HEK293 (cell line): Measurements from ENCODE around the gene LY6G6F.

Experiments used
- CTCF ChIA-PET: fragments of 350-600 bp; formaldehyde crosslinking; extraction: SDS; loops from one replicate; lab custom pipeline; 2021; ENCODE audit warnings: antibody characterized with exemption; lab: Yijun Ruan, JAX
- POLR2A ChIA-PET: fragments of 300-600 bp; formaldehyde crosslinking; extraction: SDS; loops from one replicate; lab custom pipeline; 2020; ENCODE audit warnings: antibody characterized with exemption, inconsistent platforms; lab: Yijun Ruan, JAX
- H3K27ac ChIP-seq: fragments of 200-500 bp; sonication (Bioruptor generic); 2 replicates; pipeline ENCODE4 v1.5.1; 2014; ENCODE audit warnings: low read depth, low read length, control low read depth, inconsistent platforms; ENCODE audit errors: extremely low read depth
- H3K36me3 ChIP-seq, 2 experiments: fragments of 200-500 bp in 1 of 2; sonication (Bioruptor generic) in 1 of 2; 1 replicate in 1 of 2; 2 replicates in 1 of 2; pipeline ENCODE4 v1.5.1; 2014 to 2017; ENCODE audit warnings: inconsistent platforms in 2 of 2, low read length in 2 of 2; ENCODE audit not compliant: control insufficient read depth in 2 of 2, insufficient read depth in 1 of 2
- H3K4me1 ChIP-seq: fragments of 200-500 bp; sonication (Bioruptor generic); 2 replicates; pipeline ENCODE4 v1.5.1; 2014; ENCODE audit warnings: mild to moderate bottlenecking, low read length, inconsistent platforms; ENCODE audit not compliant: control insufficient read depth, insufficient read depth
- H3K4me3 ChIP-seq: 2 replicates; pipeline ENCODE4 v1.5.1; 2011; ENCODE audit warnings: low read depth, mild to moderate bottlenecking, control low read depth, low read length, moderate library complexity
- H3K9me3 ChIP-seq: fragments of 200-500 bp; sonication (Bioruptor generic); 2 replicates; pipeline ENCODE4 v1.5.1; 2014; ENCODE audit warnings: low read depth, low read length, inconsistent platforms; ENCODE audit not compliant: control insufficient read depth, insufficient read depth
- GFI1B ChIP-seq: fragments of 450-650 bp; formaldehyde crosslinking; IDR thresholded peaks from 2 replicates; pipeline ENCODE4 v1.5.1; 2016; ENCODE audit warnings: missing biosample characterization, missing genetic modification characterization
- KLF7 ChIP-seq: fragments of 450-650 bp; formaldehyde crosslinking; IDR thresholded peaks from 2 replicates; pipeline ENCODE4 v1.5.1; 2016; ENCODE audit warnings: missing biosample characterization, missing genetic modification characterization, borderline replicate concordance
- ZNF16 ChIP-seq: fragments of 450-650 bp; formaldehyde crosslinking; IDR thresholded peaks from 2 replicates; pipeline ENCODE4 v1.5.1; 2016; ENCODE audit warnings: low read depth, missing biosample characterization, missing genetic modification characterization
- ZNF239 ChIP-seq: fragments of 450-650 bp; formaldehyde crosslinking; IDR thresholded peaks from 2 replicates; pipeline ENCODE4 v1.5.1; 2016; ENCODE audit warnings: missing biosample characterization, missing genetic modification characterization
- ZNF280D ChIP-seq: fragments of 450-650 bp; formaldehyde crosslinking; IDR thresholded peaks from 2 replicates; pipeline ENCODE4 v1.5.1; 2016; ENCODE audit warnings: missing biosample characterization, missing genetic modification characterization
- ZNF302 ChIP-seq: fragments of 450-650 bp; formaldehyde crosslinking; IDR thresholded peaks from 2 replicates; pipeline ENCODE4 v1.5.1; 2016; ENCODE audit warnings: missing biosample characterization, missing genetic modification characterization, low read depth
- ZNF394 ChIP-seq: fragments of 450-650 bp; formaldehyde crosslinking; IDR thresholded peaks from 2 replicates; pipeline ENCODE4 v1.5.1; 2016; ENCODE audit warnings: missing biosample characterization, missing genetic modification characterization, mild to moderate bottlenecking, moderate library complexity, borderline replicate concordance
- ZNF555 ChIP-seq: fragments of 450-650 bp; formaldehyde crosslinking; conservative IDR thresholded peaks from 2 replicates; pipeline ENCODE4 v1.5.1; 2017; ENCODE audit warnings: missing biosample characterization, mild to moderate bottlenecking, missing genetic modification characterization, inconsistent platforms
- ZNF837 ChIP-seq: fragments of 450-650 bp; formaldehyde crosslinking; IDR thresholded peaks from 2 replicates; pipeline ENCODE4 v1.5.1; 2016; ENCODE audit warnings: missing biosample characterization, missing genetic modification characterization
- TF ChIP-seq, protein P1 (sequence below): fragments of 450-650 bp; formaldehyde crosslinking; IDR thresholded peaks from 2 replicates; pipeline ENCODE4 v1.5.1; 2016; ENCODE audit warnings: missing biosample characterization, missing genetic modification characterization
- TF ChIP-seq, protein P2 (sequence below): fragments of 450-650 bp; formaldehyde crosslinking; IDR thresholded peaks from 2 replicates; pipeline ENCODE4 v1.5.1; 2016; ENCODE audit warnings: missing biosample characterization, missing genetic modification characterization

Gene LY6G6F

DNA sequence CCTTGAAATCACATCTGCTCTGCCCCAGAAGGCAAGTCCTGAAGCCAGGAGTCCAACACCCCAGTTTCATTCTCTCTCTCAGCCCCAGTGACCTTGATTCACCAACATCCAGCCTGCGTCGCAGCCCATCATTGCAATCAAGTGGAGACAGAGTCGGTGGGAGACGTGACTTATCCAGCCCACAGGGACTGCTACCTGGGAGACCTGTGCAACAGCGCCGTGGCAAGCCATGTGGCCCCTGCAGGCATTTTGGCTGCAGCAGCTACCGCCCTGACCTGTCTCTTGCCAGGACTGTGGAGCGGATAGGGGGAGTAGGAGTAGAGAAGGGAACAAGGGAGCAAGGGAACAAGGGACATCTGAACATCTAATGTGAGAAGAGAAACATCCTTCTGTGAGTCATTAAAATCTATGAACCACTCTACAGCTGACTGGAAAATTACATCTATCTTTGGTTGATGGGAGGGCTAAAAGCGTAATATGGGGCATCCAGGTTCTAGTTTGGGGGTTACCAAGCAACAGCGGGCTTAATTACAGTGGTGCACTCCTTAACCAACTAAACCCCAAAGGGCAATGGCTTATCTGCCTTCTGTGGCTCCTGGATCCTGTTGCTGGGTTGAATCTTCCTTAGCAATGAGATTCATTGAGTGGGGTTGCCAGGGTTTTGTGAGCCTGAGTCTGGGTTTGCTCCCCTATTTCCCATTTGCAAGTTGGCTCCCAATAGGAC is 11.0 kb downstream of the LY6G6F start:
- H3K36me3 ChIP-seq = no peaks in the 10 kb centered on the region
- H3K27ac ChIP-seq = no peak overlapping the region
- ChIA-PET POLR2A (no interaction called here), CTCF (interaction anchor here (0.7 kb wide), 1 partner anchor 23 kb away, joined by 3 read pairs; no protein-coding TSS in a partner anchor)
- H3K9me3 ChIP-seq = no peaks in the 10 kb centered on the region
- TF ChIP-seq, protein P1, sequence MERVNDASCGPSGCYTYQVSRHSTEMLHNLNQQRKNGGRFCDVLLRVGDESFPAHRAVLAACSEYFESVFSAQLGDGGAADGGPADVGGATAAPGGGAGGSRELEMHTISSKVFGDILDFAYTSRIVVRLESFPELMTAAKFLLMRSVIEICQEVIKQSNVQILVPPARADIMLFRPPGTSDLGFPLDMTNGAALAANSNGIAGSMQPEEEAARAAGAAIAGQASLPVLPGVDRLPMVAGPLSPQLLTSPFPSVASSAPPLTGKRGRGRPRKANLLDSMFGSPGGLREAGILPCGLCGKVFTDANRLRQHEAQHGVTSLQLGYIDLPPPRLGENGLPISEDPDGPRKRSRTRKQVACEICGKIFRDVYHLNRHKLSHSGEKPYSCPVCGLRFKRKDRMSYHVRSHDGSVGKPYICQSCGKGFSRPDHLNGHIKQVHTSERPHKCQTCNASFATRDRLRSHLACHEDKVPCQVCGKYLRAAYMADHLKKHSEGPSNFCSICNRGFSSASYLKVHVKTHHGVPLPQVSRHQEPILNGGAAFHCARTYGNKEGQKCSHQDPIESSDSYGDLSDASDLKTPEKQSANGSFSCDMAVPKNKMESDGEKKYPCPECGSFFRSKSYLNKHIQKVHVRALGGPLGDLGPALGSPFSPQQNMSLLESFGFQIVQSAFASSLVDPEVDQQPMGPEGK (tag by site-specific recombination) = no peak
- TF ChIP-seq, protein P2, sequence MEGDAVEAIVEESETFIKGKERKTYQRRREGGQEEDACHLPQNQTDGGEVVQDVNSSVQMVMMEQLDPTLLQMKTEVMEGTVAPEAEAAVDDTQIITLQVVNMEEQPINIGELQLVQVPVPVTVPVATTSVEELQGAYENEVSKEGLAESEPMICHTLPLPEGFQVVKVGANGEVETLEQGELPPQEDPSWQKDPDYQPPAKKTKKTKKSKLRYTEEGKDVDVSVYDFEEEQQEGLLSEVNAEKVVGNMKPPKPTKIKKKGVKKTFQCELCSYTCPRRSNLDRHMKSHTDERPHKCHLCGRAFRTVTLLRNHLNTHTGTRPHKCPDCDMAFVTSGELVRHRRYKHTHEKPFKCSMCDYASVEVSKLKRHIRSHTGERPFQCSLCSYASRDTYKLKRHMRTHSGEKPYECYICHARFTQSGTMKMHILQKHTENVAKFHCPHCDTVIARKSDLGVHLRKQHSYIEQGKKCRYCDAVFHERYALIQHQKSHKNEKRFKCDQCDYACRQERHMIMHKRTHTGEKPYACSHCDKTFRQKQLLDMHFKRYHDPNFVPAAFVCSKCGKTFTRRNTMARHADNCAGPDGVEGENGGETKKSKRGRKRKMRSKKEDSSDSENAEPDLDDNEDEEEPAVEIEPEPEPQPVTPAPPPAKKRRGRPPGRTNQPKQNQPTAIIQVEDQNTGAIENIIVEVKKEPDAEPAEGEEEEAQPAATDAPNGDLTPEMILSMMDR (tag by site-specific recombination) = 0 out of 2 replicates have a peak, but pooled peaks have one; percentile 30
- TF ChIP-seq KLF7 (tag by site-specific recombination) = no peak
- H3K4me1 ChIP-seq = peaks cover 4% of the 10 kb centered on the region
- H3K4me3 ChIP-seq = no peak overlapping the region

DNA sequence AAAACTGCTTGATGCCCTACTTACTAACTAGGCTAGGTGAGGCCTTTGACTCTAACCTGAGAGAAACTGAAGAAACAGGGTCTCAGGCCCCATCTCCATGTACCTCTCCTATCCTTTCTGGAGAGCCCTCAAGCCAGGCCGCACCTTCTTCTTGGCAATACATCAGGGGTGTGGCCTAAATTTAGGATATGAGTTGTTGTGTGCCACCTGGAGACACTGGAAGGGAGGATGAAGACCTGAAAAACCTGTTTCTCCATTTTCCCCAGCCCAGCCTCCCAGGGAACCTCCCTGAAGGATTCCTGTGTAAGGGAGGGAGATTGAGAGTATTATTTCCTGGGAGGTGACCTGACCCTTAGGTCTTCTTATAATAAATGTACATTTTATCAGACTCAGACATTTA is 11.6 kb downstream of the LY6G6F start:
- H3K4me3 ChIP-seq = no peak overlapping the region
- no peak overlapping the region for H3K27ac ChIP-seq
- CTCF ChIA-PET = no interaction called here
- H3K36me3 ChIP-seq = no peaks in the 10 kb centered on the region
- TF ChIP-seq GFI1B (tag by site-specific recombination) (no peak), ZNF394 (tag by site-specific recombination) (no peak), ZNF239 (tag by site-specific recombination) (no peak), ZNF16 (tag by site-specific recombination) (no peak)
- TF ChIP-seq, all 188 proteins: peak for 0
- H3K4me1 ChIP-seq = peaks cover 4% of the 10 kb centered on the region
- no peaks in the 10 kb centered on the region for H3K9me3 ChIP-seq
- POLR2A ChIA-PET = no interaction called here

- Histone ChIP-seq H3K36me3 (no peaks in the 10 kb centered on the region), H3K4me3 (no peak overlapping the region), H3K9me3 (no peaks in the 10 kb centered on the region), H3K4me1 (peaks cover 3% of the 10 kb centered on the region), H3K27ac (no peak overlapping the region)
- TF ChIP-seq ZNF302 (tag by site-specific recombination) (no peak), ZNF555 (tag by site-specific recombination) (no peak), ZNF280D (tag by site-specific recombination) (no peak), ZNF837 (tag by site-specific recombination) (no peak)
- POLR2A ChIA-PET = no interaction called here
- CTCF ChIA-PET = interaction anchor here (0.9 kb wide), 2 partner anchors 30 to 51 kb away, joined by 3 read pairs; no protein-coding TSS in a partner anchor
These were observed 12.3 kb downstream of the LY6G6F start for GRCh38 chr6:31719001-31719400.
